CD14-positive monocyte (primary cell): ENCODE data around the gene CTNNA3. TPM values are rescaled to one million over a fixed set of nuclear protein-coding genes. Genes with fewer than 3 reads are reported as not detected.

ENCODE experiments used
- DNase-seq, 3 donors: peaks; one replicate each; pipeline ENCODE4 v3.0.0-alpha.2; 2011 to 2022
- H2AFZ ChIP-seq: 2 replicates; pipeline ENCODE4 v1.6.0; 2012; ENCODE audit warnings: mild to moderate bottlenecking, low read depth, low read length, inconsistent platforms; ENCODE audit not compliant: insufficient read depth, poor library complexity, severe bottlenecking
- H3K27ac ChIP-seq, 2 donors: 1 replicate in 1 of 2; 2 replicates in 1 of 2; pipeline ENCODE4 v1.5.1; 2012 to 2013; ENCODE audit warnings: low read length in 2 of 2, control low read depth in 1 of 2, inconsistent platforms in 1 of 2, low read depth in 1 of 2, mild to moderate bottlenecking in 1 of 2
- H3K27me3 ChIP-seq, 2 donors: one replicate each; pipeline versions ENCODE4 v1.6.0 to v1.6.1; 2011 to 2013; ENCODE audit warnings: low read length in 2 of 2; ENCODE audit not compliant: control insufficient read depth in 2 of 2, insufficient read depth in 2 of 2
- H3K36me3 ChIP-seq, 2 donors: replicated peaks in 1 of 2; 1 replicate in 1 of 2; 2 replicates in 1 of 2; pipeline versions ENCODE4 v1.5.1 to v1.6.1; 2012 to 2013; ENCODE audit warnings: low read length in 2 of 2, control low read depth in 1 of 2, inconsistent platforms in 1 of 2, mild to moderate bottlenecking in 1 of 2; ENCODE audit not compliant: insufficient read depth in 2 of 2, control insufficient read depth in 1 of 2
- H3K4me1 ChIP-seq, 2 donors: 1 replicate in 1 of 2; 2 replicates in 1 of 2; pipeline versions ENCODE4 v1.5.1 to v1.6.1; 2012 to 2013; ENCODE audit warnings: low read length in 2 of 2, control low read depth in 1 of 2, inconsistent platforms in 1 of 2, mild to moderate bottlenecking in 1 of 2, moderate library complexity in 1 of 2; ENCODE audit not compliant: insufficient read depth in 2 of 2, control insufficient read depth in 1 of 2
- H3K4me2 ChIP-seq: replicated peaks from 2 replicates; pipeline ENCODE3; 2012; ENCODE audit warnings: low read length, moderate library complexity, mild to moderate bottlenecking; ENCODE audit not compliant: poor library complexity, severe bottlenecking; ENCODE audit errors: extremely low read depth
- H3K4me3 ChIP-seq, 3 experiments: fragments of 200-600 bp in 1 of 3; sonication (generic) in 1 of 3; replicated peaks in 1 of 3; 1 replicate in 2 of 3; 2 replicates in 1 of 3; pipeline ENCODE4 v1.5.1; 2011 to 2013; ENCODE audit warnings: low read length in 3 of 3, mild to moderate bottlenecking in 3 of 3, control low read depth in 2 of 3, low read depth in 2 of 3, inconsistent platforms in 1 of 3, moderate library complexity in 1 of 3
- H3K79me2 ChIP-seq: 2 replicates; pipeline ENCODE4 v1.6.0; 2012; ENCODE audit warnings: mild to moderate bottlenecking, control low read depth, inconsistent platforms, low read length, moderate library complexity; ENCODE audit not compliant: insufficient read depth
- H3K9ac ChIP-seq: 2 replicates; pipeline ENCODE4 v1.6.0; 2017; ENCODE audit warnings: low read length, mild to moderate bottlenecking; ENCODE audit not compliant: insufficient read depth, poor library complexity, severe bottlenecking
- H3K9me3 ChIP-seq, 2 donors: replicated peaks in 1 of 2; 1 replicate in 1 of 2; 2 replicates in 1 of 2; pipeline versions ENCODE4 v1.5.1 to v1.6.1; 2012 to 2013; ENCODE audit warnings: low read length in 2 of 2, control low read depth in 1 of 2; ENCODE audit not compliant: control insufficient read depth in 1 of 2, insufficient read depth in 1 of 2
- H4K20me1 ChIP-seq: 2 replicates; pipeline ENCODE4 v1.6.0; 2012; ENCODE audit warnings: mild to moderate bottlenecking, low read length, control low read depth, moderate library complexity; ENCODE audit not compliant: insufficient read depth
- H3K27ac Mint-ChIP-seq, 7 donors: one replicate each; pipeline ENCODE4 v1.8.0; 2020; ENCODE audit warnings: mild to moderate bottlenecking in 7 of 7, mixed read lengths in 7 of 7, moderate library complexity in 6 of 7, inconsistent platforms in 2 of 7
- H3K27me3 Mint-ChIP-seq, 3 donors: one replicate each; pipeline ENCODE4 v1.8.0; 2021 to 2022; ENCODE audit warnings: low read depth in 3 of 3, mild to moderate bottlenecking in 3 of 3, mixed read lengths in 3 of 3, moderate library complexity in 3 of 3, inconsistent platforms in 1 of 3
- H3K36me3 Mint-ChIP-seq, 2 donors: one replicate each; pipeline ENCODE4 v1.8.0; 2020; ENCODE audit warnings: mixed read lengths in 2 of 2, inconsistent platforms in 1 of 2, mild to moderate bottlenecking in 1 of 2
- H3K4me1 Mint-ChIP-seq: one replicate; pipeline ENCODE4 v1.8.0; 2020; ENCODE audit warnings: mild to moderate bottlenecking, mixed read lengths
- H3K4me3 Mint-ChIP-seq, 2 donors: one replicate each; pipeline ENCODE4 v1.8.0; 2020; ENCODE audit warnings: mild to moderate bottlenecking in 2 of 2, mixed read lengths in 2 of 2, moderate library complexity in 1 of 2
- H3K9me3 Mint-ChIP-seq, 7 donors: one replicate each; pipeline ENCODE4 v1.8.0; 2020 to 2022; ENCODE audit warnings: mixed read lengths in 7 of 7, mild to moderate bottlenecking in 6 of 7, moderate library complexity in 6 of 7, inconsistent platforms in 2 of 7
- CTCF ChIP-seq: fragments of 200-600 bp; IDR thresholded peaks from one replicate; pipeline ENCODE4 v1.8.0; 2022; ENCODE audit warnings: antibody characterized with exemption, mild to moderate bottlenecking
- whole genome bisulfite sequencing: methylation state at CpG from one replicate; pipeline ENCODE4 v1.1.5; 2013; ENCODE audit warnings: missing lambda C conversion rate; ENCODE audit not compliant: insufficient coverage; 5-methylcytosine and 5-hydroxymethylcytosine counted together
- intact Hi-C, 2 donors: fragments of 100-400 bp; cut with micrococcal nuclease; formaldehyde crosslinking; loops; one replicate each; pipeline versions ENCODE4 v1.15.0 to v1.15.1; 2023
- polyA plus RNA-seq, 3 donors: library from polyadenylated mRNA; depleted of rRNA in 1 of 3; unstranded in 2 of 3; stranded (reverse) in 1 of 3; fragments of 300-500 nt in 2 of 3; fragments of >200 nt in 1 of 3; fragmentation: Illumina TruSeq in 2 of 3; gene quantifications; 1 replicate in 2 of 3; 2 replicates in 1 of 3; pipeline ENCODE4 v1.2.3, GENCODE V29; 2012 to 2021

Gene CTNNA3
- polyA plus RNA-seq, 3 donors, result not detected

DNA sequence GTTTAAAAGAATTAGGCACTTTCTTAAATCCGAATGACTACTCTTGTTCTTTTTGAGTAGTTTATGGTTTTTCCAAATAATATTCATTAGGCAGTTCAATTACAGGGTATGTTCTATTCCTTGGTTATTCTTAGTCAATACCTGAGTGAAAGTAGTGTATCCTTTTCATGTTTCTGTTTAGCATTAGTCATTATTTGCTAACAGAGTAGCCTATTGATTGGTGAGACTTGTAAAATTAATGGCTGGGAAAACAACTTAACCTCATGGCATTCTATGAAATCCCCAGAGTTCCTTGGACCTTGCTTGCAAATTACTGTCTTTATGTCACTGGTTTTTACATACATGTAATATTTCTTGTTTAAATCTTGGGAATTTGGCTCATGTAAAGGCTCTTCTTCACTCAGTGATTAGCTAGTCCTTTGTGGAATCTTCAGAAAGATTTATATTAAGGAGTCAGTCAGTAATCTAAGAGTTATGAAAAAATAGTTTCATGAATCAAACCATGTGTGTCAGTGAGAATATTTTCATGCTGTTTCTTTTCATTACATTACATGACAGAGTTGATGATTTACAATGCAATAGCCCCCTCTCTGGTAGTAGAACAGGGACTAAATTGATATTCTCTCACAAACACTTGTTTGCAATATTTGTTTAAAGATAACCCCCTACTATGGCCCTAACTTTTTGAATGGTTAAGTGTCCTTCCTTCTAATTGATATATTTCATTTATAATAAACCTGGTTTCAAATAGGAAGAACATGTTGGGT, 851.6 kb downstream of the CTNNA3 start:
- Histone ChIP-seq H3K36me3 (no peaks in the 10 kb centered on the region), H3K4me1 (no peaks in the 10 kb centered on the region), H3K4me2 (no peak overlapping the region), H3K27ac (no peak overlapping the region), H3K27me3 (no peaks in the 10 kb centered on the region), H4K20me1 (no peaks in the 10 kb centered on the region), H3K79me2 (no peaks in the 10 kb centered on the region), H3K9me3 (no peaks in the 10 kb centered on the region), H2AFZ (no peak overlapping the region), H3K4me3 (no peak overlapping the region), H3K9ac (no peak overlapping the region)
- Mint-ChIP-seq H3K4me3 (no peak overlapping the region), H3K27ac (no peak overlapping the region), H3K4me1 (no peaks in the 10 kb centered on the region), H3K36me3 (no peaks in the 10 kb centered on the region), H3K9me3 (peaks cover 0 to 7% (median 0%) of the 10 kb centered on the region in 7 donors), H3K27me3 (no peaks in the 10 kb centered on the region)
- no peak for DNase-seq
- TF ChIP-seq CTCF, result no peak
- intact Hi-C loops, result no loop called here
- no CpG with 5 or more reads among the region's 1 CpG for WGBS

DNA sequence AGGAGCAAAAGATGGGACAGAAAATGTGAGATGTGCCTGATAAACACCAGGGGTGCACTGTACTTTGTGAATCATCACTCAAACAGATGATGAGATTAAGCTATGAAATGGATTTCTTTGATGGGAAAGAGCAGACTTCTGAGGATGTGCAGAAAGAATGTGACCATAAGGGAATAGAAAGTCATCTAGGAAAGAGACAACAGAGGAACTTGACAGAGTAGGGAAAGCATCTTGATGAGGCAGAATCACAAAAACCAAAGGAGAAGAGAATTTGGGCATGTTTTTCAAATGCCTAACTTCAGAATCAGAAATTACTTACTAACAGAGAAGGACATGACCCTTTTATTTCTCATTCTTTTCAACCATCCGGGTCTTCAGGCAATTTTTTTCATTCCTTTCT, 852.6 kb downstream of the CTNNA3 start:
- Mint-ChIP-seq H3K36me3 (no peaks in the 10 kb centered on the region), H3K27ac (no peak overlapping the region)
- WGBS, result no CpG with 5 or more reads among the region's 1 CpG

More for the DNA sequence above, 852.6 kb downstream of the CTNNA3 start:
- no peak for TF ChIP-seq CTCF
- H4K20me1 ChIP-seq, result no peaks in the 10 kb centered on the region
- H3K27me3 Mint-ChIP-seq, result no peaks in the 10 kb centered on the region
- DNase-seq, result no peak
- no peak overlapping the region for H2AFZ ChIP-seq
- no peak overlapping the region for H3K4me3 Mint-ChIP-seq
- no peaks in the 10 kb centered on the region for H3K79me2 ChIP-seq
- no peaks in the 10 kb centered on the region for H3K4me1 Mint-ChIP-seq
- H3K9ac ChIP-seq, result no peak overlapping the region
- H3K4me1 ChIP-seq, result no peaks in the 10 kb centered on the region
- no peak overlapping the region for H3K4me3 ChIP-seq
- H3K27me3 ChIP-seq, result no peaks in the 10 kb centered on the region
- no peak overlapping the region for H3K4me2 ChIP-seq
- no peak overlapping the region for H3K27ac ChIP-seq
- no peaks in the 10 kb centered on the region for H3K36me3 ChIP-seq
- no peaks in the 10 kb centered on the region for H3K9me3 ChIP-seq
- peaks cover 0 to 7% (median 0%) of the 10 kb centered on the region in 7 donors for H3K9me3 Mint-ChIP-seq
- intact Hi-C loops, result no loop called here
